ENCODE data around the gene PBLD.
"Not testable (repeated sequence)": the region's sequence is repeated elsewhere in the genome, so short reads cannot be mapped to it uniquely, and the experiment has no call there.

Gene PBLD

DNA sequence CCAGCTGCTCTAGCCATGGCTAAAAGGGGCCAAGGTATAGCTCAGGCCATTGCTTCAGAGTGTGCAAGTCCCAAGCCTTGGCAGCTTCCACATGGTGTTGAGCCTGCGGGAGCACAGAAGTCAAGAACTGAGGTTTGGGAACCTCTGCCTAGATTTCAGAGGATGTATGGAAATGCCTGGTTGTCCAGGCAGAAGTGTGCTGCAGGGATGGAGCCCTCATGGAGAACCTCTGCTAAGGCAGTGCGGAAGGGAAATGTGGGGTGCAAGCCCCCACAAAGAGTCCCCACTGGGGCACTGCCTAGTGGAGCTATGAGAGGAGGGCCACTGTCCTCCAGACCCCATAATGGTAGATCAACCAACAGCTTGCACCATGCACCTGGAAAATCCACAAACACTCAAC, 54.9 kb downstream of the PBLD start:
- DNase-seq: not testable (repeated sequence)

DNA sequence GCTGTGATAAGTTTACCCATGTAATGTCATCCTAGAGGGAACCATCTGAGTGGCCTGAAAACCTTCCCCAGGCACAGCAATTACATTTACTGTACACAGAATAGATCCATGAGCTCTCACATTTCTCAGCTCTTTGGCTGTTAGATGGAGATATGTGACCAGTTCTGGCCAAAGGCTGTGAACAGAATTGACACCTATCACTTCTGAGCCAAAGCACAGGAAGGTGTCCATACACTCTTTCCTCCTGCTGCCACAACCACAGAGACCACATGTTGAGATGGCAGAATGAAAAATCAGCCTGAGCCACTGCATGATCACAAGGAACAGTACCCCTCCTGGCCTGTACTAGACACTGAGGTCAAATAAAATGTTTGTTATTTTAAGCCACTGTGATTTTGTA, 56.5 kb downstream of the PBLD start:
- DNase-seq: no peak

DNA sequence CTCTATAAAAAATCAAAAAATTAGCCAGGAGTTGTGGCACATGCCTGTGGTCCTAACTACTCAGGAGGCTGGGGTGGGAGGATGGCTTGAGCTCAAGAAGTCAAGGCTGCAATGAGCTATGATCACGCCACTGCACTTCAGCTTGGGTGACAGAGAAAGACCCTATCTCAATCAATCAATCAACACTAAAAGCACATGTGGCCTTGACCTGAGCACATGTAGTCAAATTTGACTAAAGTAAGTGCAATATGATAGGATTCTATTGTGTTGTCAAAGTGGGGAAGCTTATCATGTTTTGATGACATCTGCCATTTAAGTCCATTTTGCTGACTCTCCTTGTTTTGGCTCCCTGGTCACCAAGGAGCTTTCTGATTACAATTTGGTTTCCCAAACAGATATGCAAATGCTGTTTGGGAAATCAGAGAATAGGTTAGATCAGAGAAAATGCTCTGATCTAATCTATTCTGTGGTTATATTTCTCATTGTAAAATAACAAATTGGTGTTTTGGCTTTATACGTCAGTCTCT, 57.1 kb downstream of the PBLD start:
- DNase-seq: no peak

DNA sequence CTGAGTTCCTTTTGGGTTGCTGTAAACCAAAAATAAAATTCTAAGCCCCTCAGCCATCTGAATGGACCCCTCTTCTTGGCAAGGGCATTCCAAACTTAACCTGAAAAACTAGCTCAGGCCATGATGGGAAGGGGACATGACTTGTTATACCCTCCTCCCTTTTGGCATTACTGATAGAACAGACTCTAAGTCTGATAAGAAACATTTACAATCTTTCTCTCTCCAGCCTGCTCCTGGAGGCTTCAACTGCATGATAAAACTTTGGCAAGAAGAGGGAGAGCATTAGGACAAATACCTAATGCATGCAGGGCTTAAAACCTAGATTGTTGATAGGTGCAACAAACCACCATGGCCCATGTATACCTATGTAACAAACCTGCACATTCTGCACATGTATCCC, 59.9 kb downstream of the PBLD start:
- no peak for DNase-seq

DNA sequence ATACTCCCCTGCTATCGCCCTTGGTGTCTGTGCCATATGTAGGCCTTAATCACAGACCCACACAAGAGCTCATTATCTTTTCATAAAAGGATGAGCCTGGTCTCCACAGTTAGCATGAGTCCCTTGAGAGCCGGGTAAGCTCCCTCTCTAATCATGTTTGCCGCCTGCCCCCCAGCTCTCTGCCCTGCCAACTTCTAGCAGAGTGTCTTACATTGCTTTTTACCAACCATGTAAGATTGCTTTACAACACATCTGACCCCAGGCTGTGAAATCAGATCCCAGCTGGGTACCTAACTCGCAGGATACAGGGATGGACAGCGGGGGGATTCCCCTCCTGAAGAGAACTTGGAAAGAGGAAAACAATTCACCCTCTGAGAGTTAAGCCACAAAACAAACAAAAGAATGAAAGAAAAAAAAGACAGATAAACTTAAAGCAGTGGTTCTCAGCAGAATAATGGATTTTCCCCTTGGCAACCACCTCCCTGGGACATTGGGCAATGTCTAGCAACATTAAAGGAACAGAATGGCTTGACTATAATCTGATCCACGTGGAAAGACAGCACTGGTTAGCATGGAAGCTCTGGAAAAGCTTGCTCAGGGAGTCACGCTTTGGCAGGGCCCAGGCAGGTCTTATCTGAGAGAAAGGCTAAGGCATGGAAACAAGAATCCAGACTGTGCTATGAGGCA, 61.4 kb downstream of the PBLD start:
- DNase-seq: peak; percentile 74

DNA sequence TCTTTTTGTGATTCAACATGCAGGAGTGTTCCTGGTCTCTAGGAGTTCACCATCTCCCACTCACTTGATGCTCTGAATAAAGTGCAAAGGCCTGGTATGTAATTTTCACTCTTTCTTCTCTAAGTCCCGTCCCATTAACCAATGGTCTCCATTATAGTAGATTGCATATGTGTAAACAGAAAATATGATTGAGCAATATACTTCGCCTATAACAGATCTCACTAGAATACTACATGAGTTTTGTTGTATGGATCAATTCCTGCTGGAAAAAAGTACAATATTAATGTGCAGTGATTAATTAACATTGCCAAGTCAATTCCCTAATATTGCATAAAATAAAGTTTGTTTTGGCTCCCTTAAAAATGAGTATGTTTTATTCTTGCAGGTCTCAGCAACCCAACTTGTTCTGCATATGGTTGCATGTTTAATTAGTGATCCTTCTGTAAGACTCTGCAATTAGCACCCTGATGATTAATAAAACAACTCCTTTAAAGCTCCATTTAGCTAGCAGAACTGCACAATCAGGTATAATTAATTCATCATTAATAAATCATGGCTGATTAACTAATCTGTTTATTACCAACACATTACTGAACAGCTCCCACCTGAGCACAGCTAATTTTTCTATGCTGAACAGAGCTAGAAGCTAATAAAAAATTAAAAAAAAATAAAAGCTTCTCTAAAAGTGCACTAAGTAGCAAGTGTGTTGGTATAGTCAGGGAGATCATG, 63.0 kb downstream of the PBLD start:
- no peak for DNase-seq

DNA sequence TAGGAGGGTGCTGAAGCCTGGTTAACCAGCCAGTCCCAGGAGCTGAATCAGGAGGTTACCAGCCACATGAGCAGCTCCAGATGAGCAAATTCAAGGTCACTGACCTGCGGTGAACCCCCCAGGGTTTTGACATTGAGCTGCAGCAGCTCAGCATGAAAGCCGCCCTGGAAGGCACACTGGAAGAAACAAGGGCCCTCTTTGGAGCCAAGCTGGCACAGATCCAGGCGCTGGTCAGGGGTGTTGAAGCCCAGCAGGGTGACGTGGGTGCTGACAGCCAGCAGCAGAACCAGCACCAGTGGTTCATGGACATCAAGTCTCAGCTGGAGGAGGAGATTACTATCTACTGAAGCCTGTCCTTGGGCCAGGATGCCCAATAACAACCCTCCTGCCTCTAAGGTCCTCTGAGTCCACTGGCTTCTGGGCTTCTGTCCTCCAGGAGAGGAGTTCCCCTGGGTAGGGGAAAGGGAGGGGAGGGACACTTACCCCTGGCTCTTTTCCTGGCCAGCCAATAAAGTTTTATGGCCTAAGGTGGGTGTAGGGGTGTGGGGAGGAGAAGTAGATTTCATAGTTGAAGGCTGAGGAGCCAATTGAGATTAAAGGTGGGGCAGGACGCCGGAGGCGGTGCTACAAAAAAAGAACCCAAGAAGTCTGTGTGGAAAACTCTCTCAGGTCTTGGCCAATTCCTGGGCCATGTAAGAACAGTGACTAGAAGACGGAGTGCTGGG, 71.4 kb downstream of the PBLD start:
- peak; percentile 41 for DNase-seq

DNA sequence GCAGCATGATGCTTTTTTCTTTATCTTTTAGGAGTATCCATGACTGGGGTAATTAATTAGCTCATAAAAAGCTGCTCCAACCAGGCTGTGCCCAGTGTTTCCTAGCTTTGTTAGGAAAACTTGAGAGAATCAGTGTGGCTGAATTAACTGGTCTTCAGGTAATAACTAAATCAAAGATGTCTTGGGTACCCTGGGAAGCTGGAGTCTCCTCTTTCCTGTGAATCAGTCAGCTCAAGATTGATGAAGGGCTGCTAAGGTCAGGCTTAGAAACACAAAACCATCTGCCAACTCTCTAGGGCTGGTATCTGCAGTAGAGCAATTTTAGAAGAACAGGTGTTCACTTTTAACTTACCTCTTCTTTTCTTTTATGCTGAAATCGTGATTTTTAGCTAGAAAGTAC, 79.4 kb downstream of the PBLD start:
- DNase-seq: peak; percentile 79

DNA sequence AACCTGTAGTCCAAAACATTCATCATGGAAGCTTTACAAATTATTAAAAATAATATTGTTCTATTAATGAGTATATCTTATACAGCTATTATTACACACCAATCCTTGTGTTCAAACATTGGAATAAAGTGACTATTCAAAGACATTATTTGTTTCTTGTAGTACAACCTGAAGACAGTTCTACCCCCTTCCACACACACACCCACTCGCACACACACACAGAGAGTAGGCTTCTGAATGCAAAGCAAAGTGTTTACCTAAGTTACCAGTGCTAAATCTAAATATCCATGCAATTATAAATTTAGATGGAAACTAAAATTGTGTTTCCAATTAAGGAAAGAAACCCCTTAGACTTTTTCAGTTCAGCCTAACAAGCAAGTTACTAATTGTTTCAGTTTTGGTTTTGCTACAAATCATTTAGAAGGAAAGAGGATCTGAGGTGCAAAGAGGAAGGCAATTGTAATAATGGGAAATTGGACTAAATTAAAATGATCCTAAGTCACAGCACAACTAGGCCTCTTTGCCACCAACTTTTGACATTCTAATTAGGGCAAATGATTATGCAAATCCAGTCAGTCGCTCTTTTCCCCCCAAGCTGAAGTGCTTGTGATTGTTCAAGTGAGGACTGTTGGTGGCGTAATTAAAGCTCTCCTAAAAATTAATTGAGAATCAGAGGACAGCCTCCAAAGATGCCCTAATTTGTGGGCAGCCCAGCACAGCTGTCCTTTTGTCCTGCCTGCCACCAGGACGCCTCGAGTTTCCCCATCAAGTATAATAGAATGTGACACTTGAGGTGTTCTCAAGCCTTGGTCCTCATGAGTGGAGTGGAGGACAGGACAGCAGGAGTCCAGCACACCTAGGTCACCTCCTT, 80.9 kb downstream of the PBLD start:
- peak; percentile 43 for DNase-seq

DNA sequence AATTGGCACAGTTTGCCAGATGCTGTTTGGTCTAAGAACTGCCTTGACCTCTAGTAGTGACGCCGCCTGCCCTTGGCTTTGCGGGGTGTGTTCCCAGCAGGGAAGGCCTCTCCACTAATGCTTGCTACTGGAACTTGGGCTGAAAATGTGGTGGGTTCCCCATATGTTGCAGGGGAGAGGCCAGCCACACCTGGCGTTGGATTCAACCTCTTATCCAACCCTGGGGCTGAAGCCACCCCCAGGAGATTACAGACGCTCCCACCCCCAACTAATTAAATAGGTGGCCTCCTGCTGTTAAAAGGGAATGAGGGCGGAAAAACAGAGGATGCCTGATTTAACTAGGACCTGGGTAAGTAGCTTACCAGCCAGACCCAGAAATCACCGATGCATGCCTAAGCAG, 81.6 kb downstream of the PBLD start:
- peak; percentile 92 for DNase-seq

DNA sequence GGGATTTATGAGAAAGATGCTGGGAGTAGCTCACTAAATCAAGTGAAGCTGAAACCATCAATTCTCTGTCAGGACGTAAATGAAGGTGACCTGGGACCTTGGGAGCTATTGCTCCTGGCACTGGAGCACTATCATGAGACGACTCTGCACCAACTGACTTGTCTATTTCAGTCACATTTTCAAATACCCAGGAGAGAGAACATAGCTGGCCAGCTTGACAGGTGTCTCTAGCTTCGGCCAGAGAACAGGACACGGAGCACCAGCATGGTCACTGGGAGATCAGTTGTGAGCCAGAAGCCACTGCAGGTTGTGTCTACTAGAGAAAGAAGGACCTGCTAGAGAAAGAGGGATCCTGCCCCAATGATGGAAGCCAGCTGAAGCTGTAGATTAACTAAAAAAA, 83.4 kb downstream of the PBLD start:
- no peak for DNase-seq

DNA sequence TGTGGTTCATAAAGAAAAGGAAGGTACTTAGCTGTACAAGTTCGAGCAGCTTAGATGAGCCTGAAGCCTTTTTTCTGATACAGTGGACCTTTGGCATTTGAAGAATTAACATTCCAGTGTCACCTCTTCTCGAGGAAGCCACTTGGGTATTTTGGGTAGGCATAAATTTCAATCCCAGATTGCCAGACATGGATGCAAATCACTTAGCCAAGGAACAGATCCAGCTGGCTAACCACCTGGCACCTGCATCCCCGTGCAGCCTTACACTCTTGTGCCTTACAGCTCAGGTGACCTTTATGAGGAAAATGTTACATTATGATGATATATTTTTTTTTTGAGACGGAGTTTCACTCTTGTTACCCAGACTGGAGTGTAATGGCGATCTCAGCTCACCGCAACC, 84.8 kb downstream of the PBLD start:
- DNase-seq: peak; percentile 2

DNA sequence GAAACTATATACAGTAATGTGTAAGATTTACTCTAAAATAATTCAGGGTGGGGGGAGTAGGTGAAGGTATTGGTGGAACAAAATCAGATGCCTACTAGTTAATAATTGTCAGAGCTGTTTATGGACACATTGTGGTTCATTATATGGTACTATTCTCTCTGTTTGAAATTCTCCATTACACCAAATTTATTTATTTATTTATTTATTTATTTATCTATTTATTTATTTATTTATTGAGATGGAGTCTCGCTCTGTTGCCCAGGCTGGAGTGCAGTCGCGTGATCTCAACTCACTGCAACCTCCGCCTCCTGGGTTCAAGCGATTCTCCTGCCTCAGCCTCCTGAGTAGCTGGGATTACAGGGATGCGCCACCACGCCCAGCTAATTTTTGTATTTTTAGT, 86.3 kb downstream of the PBLD start:
- not testable (repeated sequence) for DNase-seq

DNA sequence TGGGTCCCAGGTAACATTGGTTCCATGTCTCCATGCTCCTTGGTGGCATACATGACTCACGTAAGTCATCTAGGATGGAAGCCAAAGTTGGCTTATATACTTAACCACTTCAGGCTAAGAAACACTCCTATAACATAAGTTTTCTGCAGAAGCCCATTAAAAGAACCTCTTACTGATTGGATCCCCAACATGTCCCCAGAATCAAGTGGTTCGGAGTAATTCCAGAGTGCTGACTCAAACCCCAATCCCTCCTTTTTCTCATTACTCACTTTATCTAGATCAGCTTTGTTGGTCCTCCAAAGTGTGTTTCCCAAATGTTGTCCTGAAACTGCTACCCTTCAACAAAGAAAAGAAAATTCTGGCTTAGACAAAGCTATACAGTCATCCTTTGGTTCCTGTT, 90.7 kb downstream of the PBLD start:
- DNase-seq: no peak

DNA sequence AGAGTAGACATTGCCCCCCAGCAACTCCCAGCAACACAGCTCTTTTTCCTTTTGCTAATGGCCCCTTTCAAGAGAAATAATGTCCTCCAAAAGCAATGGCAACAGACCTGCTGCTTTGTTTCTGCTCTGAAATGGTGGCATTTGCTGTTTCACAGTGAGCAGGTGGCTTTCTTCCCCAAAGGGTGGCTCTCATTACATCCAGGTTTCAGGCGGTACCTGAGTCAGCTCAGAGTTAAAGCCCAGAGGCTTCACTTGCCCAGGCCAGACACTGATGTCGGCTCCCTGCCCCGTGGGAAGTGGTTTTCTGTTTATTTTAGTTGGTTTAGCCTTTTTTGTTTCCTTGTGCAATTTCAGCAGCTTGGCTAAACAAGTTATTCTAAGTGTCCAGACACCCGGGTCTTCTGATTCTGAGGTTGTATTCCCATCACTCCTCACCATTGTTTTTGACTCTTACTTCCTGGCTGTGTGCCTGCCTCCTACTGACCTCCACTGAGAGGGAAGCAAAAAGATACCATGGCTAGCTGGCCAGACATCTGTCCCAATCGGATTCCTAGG, 93.1 kb downstream of the PBLD start:
- peak; percentile 64 for DNase-seq

DNA sequence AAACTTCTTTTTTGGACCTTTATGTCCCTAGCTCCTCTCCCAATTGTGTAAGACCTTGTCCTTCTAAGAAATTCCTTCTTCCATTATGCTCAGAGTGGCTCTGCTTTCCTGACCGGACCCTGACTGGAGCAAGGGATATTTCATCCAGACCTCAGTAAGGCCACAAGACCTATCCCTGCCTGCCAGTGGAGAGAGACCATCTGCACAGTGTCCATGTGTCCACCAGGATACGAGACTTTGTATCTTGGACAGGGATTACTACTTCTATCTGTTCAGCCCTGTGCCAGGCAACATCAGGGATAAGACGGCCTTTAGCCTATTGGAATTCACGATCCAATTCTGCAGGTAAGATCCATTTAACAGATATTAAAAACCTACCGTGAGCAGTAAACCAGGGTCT, 93.7 kb downstream of the PBLD start:
- no peak for DNase-seq

DNA sequence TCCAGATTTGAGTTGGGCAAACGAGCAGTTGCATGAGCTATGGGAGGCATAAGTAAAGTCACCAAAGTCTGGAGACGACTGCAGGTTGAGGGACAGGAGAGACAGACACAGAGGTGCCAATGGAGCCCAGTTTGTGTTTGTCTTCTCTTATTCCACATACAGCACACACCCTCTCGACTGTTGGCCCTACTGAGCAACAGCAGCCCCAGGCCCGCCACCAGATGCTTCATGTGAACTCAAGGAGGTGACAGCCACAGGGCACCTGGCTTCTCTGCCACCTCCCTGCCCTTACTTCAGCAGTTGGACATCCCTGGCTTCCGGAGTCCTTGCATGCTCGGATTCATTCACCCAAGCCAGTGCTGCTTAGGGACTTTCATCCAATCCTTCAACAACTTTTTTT, 94.4 kb downstream of the PBLD start:
- no peak for DNase-seq

DNA sequence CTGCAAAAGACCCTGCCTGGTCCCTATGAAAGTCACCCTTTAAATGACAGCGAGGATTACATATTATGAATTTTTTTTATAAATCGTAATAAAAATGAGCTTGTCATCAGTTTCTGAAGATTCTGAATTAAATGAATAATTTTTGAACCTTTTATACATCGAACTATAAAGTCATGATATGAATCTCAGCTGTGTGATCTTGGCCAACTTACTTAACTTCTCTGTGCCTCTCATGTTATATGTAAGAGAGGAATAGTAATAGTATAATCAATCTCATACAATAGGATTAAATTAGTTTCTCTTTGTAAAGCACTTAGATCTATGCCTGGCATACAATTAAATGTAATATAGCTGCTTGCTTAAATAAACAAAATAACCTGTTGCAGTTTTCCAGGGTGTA, 95.6 kb downstream of the PBLD start:
- no peak for DNase-seq

DNA sequence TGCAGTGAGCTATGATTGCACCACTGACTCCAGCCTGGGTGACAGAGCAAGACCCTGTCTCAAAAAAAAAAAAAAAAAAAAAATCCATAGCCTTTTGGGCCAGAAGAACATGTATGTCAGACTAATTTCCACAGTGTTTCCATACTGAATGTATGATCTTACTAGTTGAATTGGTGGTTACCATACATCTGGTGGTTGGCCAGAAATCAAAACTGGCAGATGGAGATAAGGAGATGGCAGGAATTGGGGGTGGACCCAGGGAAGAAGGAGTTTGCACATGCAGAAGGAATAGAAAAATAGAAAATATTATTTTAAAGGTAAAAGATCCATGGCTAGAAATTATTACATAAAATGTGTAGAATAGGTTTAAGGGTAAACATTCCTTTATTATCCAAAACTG, 97.1 kb downstream of the PBLD start:
- peak; percentile 25 for DNase-seq

DNA sequence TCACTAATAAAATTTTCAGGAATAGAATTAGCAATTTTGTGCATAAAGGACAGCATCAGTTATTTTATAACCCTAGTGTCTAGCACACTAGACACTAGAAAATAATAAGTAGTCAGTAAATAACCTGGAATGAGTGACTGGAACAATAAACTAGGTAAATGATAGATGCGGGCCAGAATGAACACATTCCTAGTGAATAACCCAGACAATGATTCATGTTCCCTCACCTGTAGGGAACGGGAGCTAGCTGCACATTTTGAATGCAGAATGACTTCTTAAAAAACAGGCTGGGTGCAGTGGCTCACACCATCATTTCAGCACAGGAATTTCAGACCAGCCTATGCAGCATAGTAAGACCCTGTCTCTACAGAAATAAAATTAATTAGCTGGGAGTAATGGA, 97.6 kb downstream of the PBLD start:
- no peak for DNase-seq

DNA sequence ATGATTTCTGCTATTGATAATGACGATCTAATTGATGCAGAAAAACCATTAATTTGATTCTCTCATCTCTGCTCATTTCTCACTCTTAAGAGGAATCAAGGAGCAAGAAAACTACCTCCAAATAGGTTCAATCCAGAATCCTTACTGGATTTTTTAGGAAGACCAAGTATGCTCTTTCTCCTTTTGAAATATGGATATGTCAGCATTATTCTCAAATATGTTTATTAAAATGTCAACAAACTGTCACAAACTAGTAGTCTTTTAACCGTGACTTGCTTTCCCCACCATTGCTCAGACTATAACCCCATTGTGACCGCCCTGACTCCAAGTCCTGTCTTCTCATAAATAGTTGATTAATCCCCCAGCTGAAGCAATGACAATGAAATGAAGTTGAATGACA, 99.7 kb downstream of the PBLD start:
- DNase-seq: no peak

All from NCI-H69 (cell line).